GM13976 (cell line): Measurements from ENCODE around the gene TNFAIP2.

ENCODE experiments used
- DNase-seq: peaks from one replicate; pipeline ENCODE4 v3.0.0; 2012; ENCODE audit warnings: low spot score
- in situ Hi-C: fragments of 300-500 bp; cut with MboI; formaldehyde crosslinking; loops from one replicate; pipeline ENCODE4 v1.12.0; 2022; ENCODE audit warnings: low sequenced_read_pairs, mixed read lengths, inconsistent platforms; ENCODE audit not compliant: unreplicated experiment
- TF ChIP-seq, protein P1 (sequence below): IDR thresholded peaks from 2 replicates; pipeline ENCODE4 v1.5.1; 2012; ENCODE audit warnings: borderline replicate concordance, mild to moderate bottlenecking; ENCODE audit not compliant: insufficient read depth; ENCODE audit errors: extremely low read depth, missing control alignments, control extremely low read depth

TNFAIP2 gene

GRCh38 chr14:103133210-103134140 is 10.2 kb downstream of the TNFAIP2 start:
- DNase-seq, result no peak
- in situ Hi-C loops, result no loop called here
- TF ChIP-seq, protein P1, sequence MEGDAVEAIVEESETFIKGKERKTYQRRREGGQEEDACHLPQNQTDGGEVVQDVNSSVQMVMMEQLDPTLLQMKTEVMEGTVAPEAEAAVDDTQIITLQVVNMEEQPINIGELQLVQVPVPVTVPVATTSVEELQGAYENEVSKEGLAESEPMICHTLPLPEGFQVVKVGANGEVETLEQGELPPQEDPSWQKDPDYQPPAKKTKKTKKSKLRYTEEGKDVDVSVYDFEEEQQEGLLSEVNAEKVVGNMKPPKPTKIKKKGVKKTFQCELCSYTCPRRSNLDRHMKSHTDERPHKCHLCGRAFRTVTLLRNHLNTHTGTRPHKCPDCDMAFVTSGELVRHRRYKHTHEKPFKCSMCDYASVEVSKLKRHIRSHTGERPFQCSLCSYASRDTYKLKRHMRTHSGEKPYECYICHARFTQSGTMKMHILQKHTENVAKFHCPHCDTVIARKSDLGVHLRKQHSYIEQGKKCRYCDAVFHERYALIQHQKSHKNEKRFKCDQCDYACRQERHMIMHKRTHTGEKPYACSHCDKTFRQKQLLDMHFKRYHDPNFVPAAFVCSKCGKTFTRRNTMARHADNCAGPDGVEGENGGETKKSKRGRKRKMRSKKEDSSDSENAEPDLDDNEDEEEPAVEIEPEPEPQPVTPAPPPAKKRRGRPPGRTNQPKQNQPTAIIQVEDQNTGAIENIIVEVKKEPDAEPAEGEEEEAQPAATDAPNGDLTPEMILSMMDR, result no peak

- in situ Hi-C loops, result no loop called here
- DNase-seq, result no peak
- TF ChIP-seq, protein P1, result no peak
Observed at GRCh38 chr14:103134405-103134804, 11.1 kb downstream of the TNFAIP2 start.

DNA sequence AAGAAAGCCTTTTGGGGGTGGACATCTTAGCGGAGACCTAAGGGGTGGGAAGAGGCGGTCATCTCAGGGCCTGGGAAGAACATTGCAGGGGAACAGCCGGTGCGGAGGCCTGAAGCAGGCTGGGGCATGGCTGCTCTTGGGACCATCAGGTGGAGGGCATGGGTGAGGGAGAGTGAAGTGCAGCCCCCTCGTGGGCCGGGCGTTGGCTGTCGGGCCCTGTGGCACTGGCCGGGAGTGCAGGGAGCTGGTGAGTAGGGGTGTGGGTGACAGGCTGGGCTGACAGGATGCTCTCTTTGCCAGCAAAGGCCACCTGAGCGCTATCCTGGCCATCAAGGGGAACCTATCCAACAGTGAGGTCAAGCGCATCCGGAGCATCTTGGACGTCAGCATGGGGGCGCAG is 11.7 kb downstream of the TNFAIP2 start:
- TF ChIP-seq, protein P1, result no peak
- DNase-seq, result no peak
- in situ Hi-C loops, result no loop called here

DNA sequence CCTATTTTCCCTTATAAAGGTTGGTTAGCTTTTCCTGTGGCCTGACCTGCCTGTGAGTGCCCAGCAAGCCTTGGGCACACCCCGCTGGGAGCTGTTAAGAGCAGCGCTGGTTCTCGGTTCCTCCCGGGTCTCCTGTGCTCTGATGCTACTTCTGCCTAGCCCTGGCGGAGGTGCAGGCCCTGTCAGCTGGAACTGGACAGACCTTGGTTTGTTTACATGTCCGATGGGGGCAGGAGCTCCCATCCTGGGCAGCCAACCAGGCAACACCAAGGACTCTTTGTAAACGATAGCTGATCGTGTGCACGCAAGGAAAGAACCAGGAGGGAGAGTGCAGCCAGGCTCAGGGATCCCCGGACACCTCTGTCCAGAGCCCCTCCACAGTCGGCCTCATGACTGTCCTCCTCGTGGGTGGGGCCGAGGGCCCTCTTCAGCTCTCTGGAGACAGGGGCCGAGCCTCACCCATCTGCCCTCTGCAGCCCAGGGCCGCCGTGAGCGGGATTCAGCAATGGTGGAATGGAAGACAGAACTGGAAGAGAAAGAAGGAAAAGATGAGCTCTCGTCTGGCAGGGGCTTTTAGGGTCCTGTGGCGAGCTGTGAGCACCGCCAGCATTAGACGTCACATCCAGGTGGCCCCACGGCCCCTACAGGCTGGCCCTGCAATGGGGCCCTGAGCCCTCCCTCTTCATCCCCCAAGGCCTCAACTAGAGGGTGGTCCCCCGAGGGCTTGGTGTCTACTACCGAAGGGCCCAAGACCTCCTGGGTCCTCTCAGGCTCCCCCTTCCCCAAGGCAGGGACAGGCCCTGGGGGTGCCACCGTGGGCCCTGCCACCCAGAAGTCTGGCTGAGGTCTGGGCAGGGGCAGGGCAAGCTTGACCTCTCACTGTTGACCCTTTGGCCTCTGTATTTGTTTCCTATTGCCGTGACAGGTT is 12.3 kb downstream of the TNFAIP2 start:
- no peak for DNase-seq
- TF ChIP-seq, protein P1, result no peak
- in situ Hi-C loops, result no loop called here

GRCh38 chr14:103136388-103137271 is 13.4 kb downstream of the TNFAIP2 start:
- no peak for DNase-seq
- in situ Hi-C loops, result no loop called here
- TF ChIP-seq, protein P1, result no peak
